Measurements from ENCODE around the gene LAD1.

- TF ChIP-seq CTCF (IDR thresholded peaks at IDR 0.05) (no peak), POLR2AphosphoS5 (IDR thresholded peaks at IDR 0.05; ENCODE audit: insufficient read depth in 1 of 2, low read depth in 1 of 2) (no peak), POLR2A (IDR thresholded peaks at IDR 0.05) (no peak)
Observed at GRCh38 chr1:201335174-201335870, 63.8 kb downstream of the LAD1 start.

Data from vagina (tissue), 2 donors.